GM12878 (cell line): ENCODE results near the gene LDLRAD4. TPM values are rescaled to one million over a fixed set of nuclear protein-coding genes. Genes with fewer than 3 reads are reported as not detected.

Experiments
- ATAC-seq: fragments of 200-7000 bp; cut with Tn5 transposase; 3 replicates; pipeline ENCODE4 v1.9.1; 2020; ENCODE audit warnings: mild to moderate bottlenecking, moderate library complexity
- BruUV-seq: library from RNA; stranded (reverse); fragments of 400-500 nt; replicated peaks from 2 replicates; lab custom pipeline; 2021; lab: Mats Ljungman, UMichigan
- CTCF ChIA-PET: fragments of 300-600 bp; sonication (Branson Sonifier 250); formaldehyde crosslinking; extraction: SDS; loops from one replicate; lab custom pipeline; 2021; ENCODE audit warnings: inconsistent platforms; lab: Yijun Ruan, JAX
- POLR2A ChIA-PET: fragments of 350-600 bp; formaldehyde crosslinking; extraction: SDS; loops from one replicate; lab custom pipeline; 2021; ENCODE audit warnings: inconsistent platforms; lab: Charles Lee
- RAD21 ChIA-PET: fragments of 300-600 bp; sonication (Branson Sonifier 250); formaldehyde crosslinking; loops from one replicate; lab custom pipeline; 2023; ENCODE audit warnings: antibody characterized with exemption; ENCODE audit not compliant: unreplicated experiment; lab: Charles Lee
- SMC1A ChIA-PET: fragments of 300-600 bp; sonication (Branson Sonifier 250); formaldehyde crosslinking; loops from one replicate; lab custom pipeline; 2023; ENCODE audit not compliant: unreplicated experiment, uncharacterized antibody; lab: Charles Lee
- DNase-seq: peaks from one replicate; pipeline ENCODE4 v3.0.0-alpha.2; 2011; ENCODE audit warnings: low read depth, low spot score
- FAIRE-seq: peaks from 3 replicates; lab custom pipeline; 2011; peaks lifted over from hg19 to GRCh38; lab: Jason Lieb, UNC
- H2AFZ ChIP-seq: 2 replicates; pipeline ENCODE4 v1.6.0; 2011; ENCODE audit warnings: low read depth, low read length, control low read depth; ENCODE audit not compliant: control insufficient read depth
- H3K27ac ChIP-seq: 2 replicates; pipeline ENCODE4 v1.5.1; 2011; ENCODE audit warnings: control low read depth; ENCODE audit not compliant: control insufficient read depth, insufficient read depth
- H3K27me3 ChIP-seq, 2 experiments: replicated peaks in 1 of 2; 2 replicates each; pipeline versions ENCODE4 v1.6.0 to v1.6.1; 2011; ENCODE audit warnings: low read length in 1 of 2; ENCODE audit not compliant: control insufficient read depth in 2 of 2, insufficient read depth in 2 of 2
- H3K36me3 ChIP-seq, 2 experiments: 2 replicates each; pipeline ENCODE4 v1.5.1; 2011; ENCODE audit warnings: low read length in 1 of 2; ENCODE audit not compliant: control insufficient read depth in 2 of 2, insufficient read depth in 2 of 2
- H3K4me1 ChIP-seq: 2 replicates; pipeline ENCODE4 v1.6.1; 2011; ENCODE audit warnings: mild to moderate bottlenecking, low read length, moderate library complexity, mixed read lengths; ENCODE audit not compliant: control insufficient read depth, insufficient read depth
- H3K4me2 ChIP-seq: 2 replicates; pipeline ENCODE4 v1.6.0; 2011; ENCODE audit warnings: control low read depth; ENCODE audit not compliant: control insufficient read depth, insufficient read depth
- H3K4me3 ChIP-seq: fragments of 200-600 bp; sonication (generic); 2 replicates; pipeline ENCODE4 v1.5.1; 2016
- H3K79me2 ChIP-seq: 2 replicates; pipeline ENCODE4 v1.6.0; 2011; ENCODE audit warnings: low read length; ENCODE audit not compliant: control insufficient read depth, insufficient read depth
- H3K9ac ChIP-seq: 2 replicates; pipeline ENCODE4 v1.8.0; 2011; ENCODE audit warnings: low read length, control low read depth, mixed read lengths; ENCODE audit not compliant: control insufficient read depth, insufficient read depth
- H3K9me3 ChIP-seq: replicated peaks from 3 replicates; pipeline ENCODE4 v1.5.1; 2011; ENCODE audit warnings: mild to moderate bottlenecking, low read length; ENCODE audit not compliant: control insufficient read depth, insufficient read depth
- H4K20me1 ChIP-seq: 2 replicates; pipeline ENCODE4 v1.6.0; 2011; ENCODE audit not compliant: control insufficient read depth, insufficient read depth
- BMI1 ChIP-seq: fragments of 450-650 bp; IDR thresholded peaks from 2 replicates; pipeline ENCODE4 v1.6.1; 2016; ENCODE audit warnings: mild to moderate bottlenecking, moderate library complexity, borderline replicate concordance
- CUX1 ChIP-seq: IDR thresholded peaks from 2 replicates; pipeline ENCODE4 v1.6.1; 2012; ENCODE audit warnings: improper control_type of control experiment, low read depth, low read length; ENCODE audit not compliant: insufficient replicate concordance
- KAT2A ChIP-seq: conservative IDR thresholded peaks from 2 replicates; pipeline ENCODE4 v1.6.1; 2011; ENCODE audit warnings: low read depth, low read length; ENCODE audit not compliant: control insufficient read depth
- MAX ChIP-seq: IDR thresholded peaks from 2 replicates; pipeline ENCODE4 v1.6.1; 2012; ENCODE audit warnings: low read depth, low read length, improper control_type of control experiment
- MYB ChIP-seq: fragments of 150-350 bp; IDR thresholded peaks from 2 replicates; pipeline ENCODE4 v1.6.1; 2014; ENCODE audit warnings: mild to moderate bottlenecking, low read depth, low read length, borderline replicate concordance
- NRF1 ChIP-seq: conservative IDR thresholded peaks from 2 replicates; pipeline ENCODE4 v1.6.1; 2011; ENCODE audit warnings: mild to moderate bottlenecking, low read depth, low read length, improper control_type of control experiment
- RCOR1 ChIP-seq: conservative IDR thresholded peaks from 2 replicates; pipeline ENCODE4 v1.6.1; 2012; ENCODE audit warnings: low read depth, low read length, improper control_type of control experiment
- STAT1 ChIP-seq: fragments of 450-650 bp; conservative IDR thresholded peaks from 2 replicates; pipeline ENCODE4 v1.6.1; 2014; ENCODE audit warnings: antibody characterized with exemption, mild to moderate bottlenecking
- ZNF274 ChIP-seq: IDR thresholded peaks from one replicate; pipeline ENCODE4 v1.8.0; 2011; ENCODE audit not compliant: insufficient read length, insufficient read depth
- WGBS: methylation state at CpG from one replicate; pipeline ENCODE4 v1.1.6; 2016; ENCODE audit warnings: low lambda C conversion rate; ENCODE audit not compliant: insufficient replicate concordance, insufficient coverage; ENCODE audit errors: missing lambda C conversion rate; 5-methylcytosine and 5-hydroxymethylcytosine counted together
- in situ Hi-C: fragments of 300-500 bp; cut with MboI; formaldehyde crosslinking; loops from 9 replicates; pipeline ENCODE4 v1.14.3; 2018; ENCODE audit warnings: mixed read lengths
- intact Hi-C: fragments of 100-400 bp; cut with micrococcal nuclease; formaldehyde crosslinking; loops from one replicate; pipeline ENCODE4 v1.14.2; 2022; ENCODE audit not compliant: unreplicated experiment
- polyA plus RNA-seq, 11 experiments: library from polyadenylated mRNA; depleted of rRNA in 4 of 11; unstranded in 6 of 11; stranded (reverse) in 5 of 11; fragments of >200 nt; fragmentation: Nextera tagmentation in 4 of 11; fragmentation: Illumina TruSeq in 1 of 11; extraction: Ambion mirVana in 4 of 11; extraction: Trizol in 1 of 11; gene quantifications; 1 replicate in 1 of 11; 2 replicates in 10 of 11; pipeline versions ENCODE4 v1.2.1 to v1.2.3, GENCODE V29; 2011 to 2016; ENCODE audit warnings: inconsistent platforms in 2 of 11, missing spikeins in 2 of 11, low read depth in 1 of 11
- total RNA-seq, 4 experiments: library from RNA; depleted of rRNA in 3 of 4; stranded (reverse); fragments of >200 nt in 3 of 4; fragmentation: Illumina TruSeq in 1 of 4; extraction: Trizol in 1 of 4; gene quantifications; 2 replicates each; pipeline versions ENCODE4 v1.2.1 to v1.2.3, GENCODE V29; 2013 to 2021
- TF ChIP-seq, protein P1 (sequence below): fragments of 450-650 bp; IDR thresholded peaks from 2 replicates; pipeline ENCODE4 v1.6.1; 2017; ENCODE audit warnings: mild to moderate bottlenecking, moderate library complexity

LDLRAD4 gene
- total and polyA plus RNA-seq, 10 of the 15 experiments (the other 5 are each of a cell fraction or from before 2014, with no cell fraction given): 2.7 to 16.8 (median 11.2) TPM

- Histone ChIP-seq H3K9me3 (no peaks in the 10 kb centered on the region), H3K4me2 (no peak overlapping the region), H3K27me3 (peaks cover 0 to 2% of the 10 kb centered on the region in 2 experiments; a peak in 1 of 4 replicates), H3K9ac (no peak overlapping the region), H3K36me3 (no peaks in the 10 kb centered on the region), H2AFZ (no peak overlapping the region), H3K79me2 (no peaks in the 10 kb centered on the region), H3K4me1 (no peaks in the 10 kb centered on the region), H3K4me3 (no peak overlapping the region), H3K27ac (no peak overlapping the region), H4K20me1 (no peaks in the 10 kb centered on the region)
- WGBS: 79% methylated on average over 13 of the region's 13 CpGs
- SMC1A ChIA-PET: no interaction called here
- in situ Hi-C loops: no loop called here
- CTCF ChIA-PET: no interaction called here
- no peak for DNase-seq
- no peak for FAIRE-seq
- intact Hi-C loops: loop anchor here (10.0 kb wide), 1 partner anchor 173 kb away; no protein-coding TSS in a partner anchor
- ATAC-seq: no peak
- POLR2A ChIA-PET: no interaction called here
- TF ChIP-seq, protein P1, sequence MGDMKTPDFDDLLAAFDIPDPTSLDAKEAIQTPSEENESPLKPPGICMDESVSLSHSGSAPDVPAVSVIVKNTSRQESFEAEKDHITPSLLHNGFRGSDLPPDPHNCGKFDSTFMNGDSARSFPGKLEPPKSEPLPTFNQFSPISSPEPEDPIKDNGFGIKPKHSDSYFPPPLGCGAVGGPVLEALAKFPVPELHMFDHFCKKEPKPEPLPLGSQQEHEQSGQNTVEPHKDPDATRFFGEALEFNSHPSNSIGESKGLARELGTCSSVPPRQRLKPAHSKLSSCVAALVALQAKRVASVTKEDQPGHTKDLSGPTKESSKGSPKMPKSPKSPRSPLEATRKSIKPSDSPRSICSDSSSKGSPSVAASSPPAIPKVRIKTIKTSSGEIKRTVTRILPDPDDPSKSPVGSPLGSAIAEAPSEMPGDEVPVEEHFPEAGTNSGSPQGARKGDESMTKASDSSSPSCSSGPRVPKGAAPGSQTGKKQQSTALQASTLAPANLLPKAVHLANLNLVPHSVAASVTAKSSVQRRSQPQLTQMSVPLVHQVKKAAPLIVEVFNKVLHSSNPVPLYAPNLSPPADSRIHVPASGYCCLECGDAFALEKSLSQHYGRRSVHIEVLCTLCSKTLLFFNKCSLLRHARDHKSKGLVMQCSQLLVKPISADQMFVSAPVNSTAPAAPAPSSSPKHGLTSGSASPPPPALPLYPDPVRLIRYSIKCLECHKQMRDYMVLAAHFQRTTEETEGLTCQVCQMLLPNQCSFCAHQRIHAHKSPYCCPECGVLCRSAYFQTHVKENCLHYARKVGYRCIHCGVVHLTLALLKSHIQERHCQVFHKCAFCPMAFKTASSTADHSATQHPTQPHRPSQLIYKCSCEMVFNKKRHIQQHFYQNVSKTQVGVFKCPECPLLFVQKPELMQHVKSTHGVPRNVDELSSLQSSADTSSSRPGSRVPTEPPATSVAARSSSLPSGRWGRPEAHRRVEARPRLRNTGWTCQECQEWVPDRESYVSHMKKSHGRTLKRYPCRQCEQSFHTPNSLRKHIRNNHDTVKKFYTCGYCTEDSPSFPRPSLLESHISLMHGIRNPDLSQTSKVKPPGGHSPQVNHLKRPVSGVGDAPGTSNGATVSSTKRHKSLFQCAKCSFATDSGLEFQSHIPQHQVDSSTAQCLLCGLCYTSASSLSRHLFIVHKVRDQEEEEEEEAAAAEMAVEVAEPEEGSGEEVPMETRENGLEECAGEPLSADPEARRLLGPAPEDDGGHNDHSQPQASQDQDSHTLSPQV: no peak
- TF ChIP-seq STAT1 (no peak), RCOR1 (no peak), MAX (no peak), CUX1 (no peak), ZNF274 (no peak), NRF1 (no peak), KAT2A (no peak), BMI1 (no peak), MYB (no peak)
- RAD21 ChIA-PET: no interaction called here
- BruUV-seq: no TSS peak
These were observed 23.3 kb downstream of the LDLRAD4 start for GRCh38 chr18:13241893-13242175.
